Parathyroid adenoma (tissue), 2 donors: ENCODE data around the gene INAVA.

ENCODE experiments used
- H2AFZ ChIP-seq: fragments of 300-600 bp; sonication (generic); one replicate; pipeline ENCODE4 v1.7.0; 2017; ENCODE audit warnings: antibody characterized with exemption, mild to moderate bottlenecking
- H3K27ac ChIP-seq: fragments of 300-600 bp; sonication (generic); one replicate; pipeline ENCODE4 v1.7.0; 2017
- H3K27me3 ChIP-seq: fragments of 300-600 bp; sonication (generic); one replicate; pipeline ENCODE4 v1.7.0; 2017; ENCODE audit warnings: low read length; ENCODE audit not compliant: control insufficient read depth, insufficient read depth
- H3K36me3 ChIP-seq: fragments of 300-600 bp; sonication (generic); one replicate; pipeline ENCODE4 v1.7.0; 2017; ENCODE audit warnings: low read length; ENCODE audit not compliant: control insufficient read depth, insufficient read depth
- H3K4me1 ChIP-seq: fragments of 300-600 bp; sonication (generic); one replicate; pipeline ENCODE4 v1.7.0; 2017; ENCODE audit warnings: control low read depth
- H3K4me2 ChIP-seq: fragments of 300-600 bp; sonication (generic); one replicate; pipeline ENCODE4 v1.7.0; 2017; ENCODE audit warnings: low read length
- H3K4me3 ChIP-seq: fragments of 300-600 bp; sonication (generic); one replicate; pipeline ENCODE4 v1.7.0; 2017; ENCODE audit warnings: low read depth, low read length
- H3K79me2 ChIP-seq: fragments of 300-600 bp; sonication (generic); one replicate; pipeline ENCODE4 v1.7.0; 2017; ENCODE audit warnings: control low read depth
- H3K9ac ChIP-seq: fragments of 300-600 bp; sonication (generic); one replicate; pipeline ENCODE4 v1.7.0; 2017; ENCODE audit warnings: mild to moderate bottlenecking
- H3K9me3 ChIP-seq: fragments of 300-600 bp; sonication (generic); one replicate; pipeline ENCODE4 v1.7.0; 2017; ENCODE audit warnings: low read length; ENCODE audit not compliant: control insufficient read depth
- TF ChIP-seq, protein P1 (sequence below): fragments of 300-600 bp; sonication (generic); IDR thresholded peaks from one replicate; pipeline ENCODE4 v1.7.0; 2017; ENCODE audit warnings: antibody characterized with exemption, mild to moderate bottlenecking
- donor health status: primary hyperparathyroidism.

INAVA gene

DNA sequence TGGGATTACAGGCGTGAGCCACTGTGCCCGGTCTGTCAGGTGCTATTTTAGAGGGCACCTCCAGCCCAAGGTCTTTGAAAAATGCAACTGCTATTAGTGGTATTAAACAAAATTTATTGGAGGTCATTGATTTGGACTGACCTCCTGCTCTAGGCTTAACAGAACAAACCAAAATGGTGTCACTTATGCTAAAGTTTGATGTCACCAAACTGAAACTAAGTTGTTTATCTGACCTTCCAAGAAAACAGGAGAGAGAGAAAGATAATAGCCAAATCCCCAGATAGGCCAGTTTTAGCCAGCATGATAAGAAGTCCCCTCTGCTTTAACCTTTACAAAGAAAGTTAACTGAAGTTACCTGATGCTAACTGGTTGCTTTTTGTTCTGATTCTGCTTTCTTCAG is 8.1 kb upstream of the INAVA start:
- H3K27me3 ChIP-seq: peaks cover 3% of the 10 kb centered on the region
- no peak overlapping the region for H2AFZ ChIP-seq
- no peak overlapping the region for H3K4me3 ChIP-seq
- TF ChIP-seq, protein P1, sequence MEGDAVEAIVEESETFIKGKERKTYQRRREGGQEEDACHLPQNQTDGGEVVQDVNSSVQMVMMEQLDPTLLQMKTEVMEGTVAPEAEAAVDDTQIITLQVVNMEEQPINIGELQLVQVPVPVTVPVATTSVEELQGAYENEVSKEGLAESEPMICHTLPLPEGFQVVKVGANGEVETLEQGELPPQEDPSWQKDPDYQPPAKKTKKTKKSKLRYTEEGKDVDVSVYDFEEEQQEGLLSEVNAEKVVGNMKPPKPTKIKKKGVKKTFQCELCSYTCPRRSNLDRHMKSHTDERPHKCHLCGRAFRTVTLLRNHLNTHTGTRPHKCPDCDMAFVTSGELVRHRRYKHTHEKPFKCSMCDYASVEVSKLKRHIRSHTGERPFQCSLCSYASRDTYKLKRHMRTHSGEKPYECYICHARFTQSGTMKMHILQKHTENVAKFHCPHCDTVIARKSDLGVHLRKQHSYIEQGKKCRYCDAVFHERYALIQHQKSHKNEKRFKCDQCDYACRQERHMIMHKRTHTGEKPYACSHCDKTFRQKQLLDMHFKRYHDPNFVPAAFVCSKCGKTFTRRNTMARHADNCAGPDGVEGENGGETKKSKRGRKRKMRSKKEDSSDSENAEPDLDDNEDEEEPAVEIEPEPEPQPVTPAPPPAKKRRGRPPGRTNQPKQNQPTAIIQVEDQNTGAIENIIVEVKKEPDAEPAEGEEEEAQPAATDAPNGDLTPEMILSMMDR: no peak
- no peaks in the 10 kb centered on the region for H3K36me3 ChIP-seq
- H3K9me3 ChIP-seq: no peaks in the 10 kb centered on the region
- no peaks in the 10 kb centered on the region for H3K79me2 ChIP-seq
- no peaks in the 10 kb centered on the region for H3K4me1 ChIP-seq
- no peak overlapping the region for H3K4me2 ChIP-seq
- H3K9ac ChIP-seq: no peak overlapping the region
- no peak overlapping the region for H3K27ac ChIP-seq

DNA sequence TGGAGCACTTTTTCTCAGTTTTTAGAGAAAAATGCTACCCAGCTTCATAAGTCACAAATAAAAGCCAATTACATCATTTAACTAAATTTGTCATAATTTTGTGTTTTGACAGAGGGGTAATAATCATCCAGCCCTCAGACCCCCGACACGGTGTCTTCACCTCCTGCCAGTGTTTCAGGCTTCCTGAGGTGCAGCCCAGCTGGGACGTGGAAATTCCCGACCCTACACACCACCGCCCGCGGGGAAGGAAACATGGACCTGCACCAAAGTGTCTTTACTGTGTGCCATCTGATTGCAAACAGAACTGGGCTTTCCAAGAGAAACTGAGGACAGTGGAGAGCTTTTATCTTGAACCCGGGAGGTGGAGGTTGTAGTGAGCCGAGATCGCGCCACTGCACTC is 7.7 kb upstream of the INAVA start:
- Histone ChIP-seq H3K4me1 (no peaks in the 10 kb centered on the region), H3K4me2 (no peak overlapping the region), H3K9ac (no peak overlapping the region), H2AFZ (no peak overlapping the region), H3K79me2 (no peaks in the 10 kb centered on the region), H3K36me3 (no peaks in the 10 kb centered on the region), H3K27ac (no peak overlapping the region), H3K4me3 (no peak overlapping the region), H3K9me3 (no peaks in the 10 kb centered on the region), H3K27me3 (peaks cover 3% of the 10 kb centered on the region)
- TF ChIP-seq, protein P1: no peak

DNA sequence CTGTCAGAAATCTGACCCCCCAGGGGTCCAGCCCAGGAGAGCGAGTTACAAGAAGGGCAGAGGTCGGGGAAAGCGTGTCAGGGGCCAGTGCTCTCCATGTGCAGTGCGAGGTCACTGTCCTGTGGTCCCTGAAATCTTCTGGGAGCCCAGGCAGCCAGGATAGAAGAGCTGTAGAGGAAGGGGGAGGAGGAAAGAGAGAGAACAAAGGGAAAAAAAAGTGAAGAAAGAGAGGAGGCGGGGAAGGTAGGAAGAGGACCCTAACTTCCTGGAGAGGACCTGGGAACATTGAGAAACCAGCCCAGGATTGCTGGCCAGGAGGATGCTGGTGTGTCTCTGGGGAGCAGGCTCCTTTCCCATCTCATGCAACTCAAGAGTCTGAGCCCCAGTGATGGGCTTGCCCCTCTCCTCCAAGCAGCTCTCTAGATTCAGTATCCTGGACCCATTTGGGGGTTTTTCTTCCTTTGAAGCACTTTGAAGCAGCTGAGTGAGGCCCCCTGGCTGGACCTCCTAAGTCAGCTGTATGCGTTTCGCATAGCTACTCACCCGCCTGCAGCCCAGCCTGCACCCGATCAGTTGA is 6.8 kb upstream of the INAVA start:
- Histone ChIP-seq H3K9me3 (no peaks in the 10 kb centered on the region), H3K36me3 (no peaks in the 10 kb centered on the region), H3K4me2 (no peak overlapping the region), H3K4me1 (no peaks in the 10 kb centered on the region), H3K9ac (no peak overlapping the region), H3K79me2 (no peaks in the 10 kb centered on the region), H3K4me3 (no peak overlapping the region), H3K27ac (no peak overlapping the region), H2AFZ (no peak overlapping the region), H3K27me3 (peaks cover 3% of the 10 kb centered on the region)
- TF ChIP-seq, protein P1: no peak

DNA sequence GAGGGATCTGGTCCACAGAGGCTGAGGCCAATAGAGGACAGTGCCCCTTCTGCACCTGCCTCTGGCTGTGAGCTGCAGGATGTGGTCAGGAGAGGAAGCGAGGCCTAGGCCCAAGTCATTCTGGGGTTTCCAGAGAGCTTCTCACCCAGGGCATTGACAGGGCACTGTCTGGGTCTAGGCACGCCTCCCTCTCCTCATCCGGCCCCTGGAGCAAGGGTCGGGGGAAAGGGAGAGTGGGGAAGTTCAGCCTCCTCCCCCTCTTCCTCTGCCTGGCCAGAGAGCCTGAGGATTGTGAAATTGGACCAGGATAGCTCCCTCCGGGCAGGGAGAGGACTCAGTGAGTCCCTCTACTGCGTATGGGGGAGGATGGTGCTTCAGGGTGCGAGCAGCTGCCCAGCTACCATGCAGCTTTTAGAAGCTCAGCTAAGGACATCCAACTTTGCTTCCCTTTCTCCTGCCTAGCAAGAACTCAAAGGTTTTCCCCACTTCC is 6.3 kb upstream of the INAVA start:
- H3K79me2 ChIP-seq: no peaks in the 10 kb centered on the region
- H3K27ac ChIP-seq: no peak overlapping the region
- H3K4me1 ChIP-seq: no peaks in the 10 kb centered on the region
- H2AFZ ChIP-seq: no peak overlapping the region
- H3K27me3 ChIP-seq: peaks cover 3% of the 10 kb centered on the region
- H3K9ac ChIP-seq: no peak overlapping the region
- H3K9me3 ChIP-seq: no peaks in the 10 kb centered on the region
- TF ChIP-seq, protein P1: no peak
- no peaks in the 10 kb centered on the region for H3K36me3 ChIP-seq
- H3K4me2 ChIP-seq: no peak overlapping the region
- H3K4me3 ChIP-seq: no peak overlapping the region

DNA sequence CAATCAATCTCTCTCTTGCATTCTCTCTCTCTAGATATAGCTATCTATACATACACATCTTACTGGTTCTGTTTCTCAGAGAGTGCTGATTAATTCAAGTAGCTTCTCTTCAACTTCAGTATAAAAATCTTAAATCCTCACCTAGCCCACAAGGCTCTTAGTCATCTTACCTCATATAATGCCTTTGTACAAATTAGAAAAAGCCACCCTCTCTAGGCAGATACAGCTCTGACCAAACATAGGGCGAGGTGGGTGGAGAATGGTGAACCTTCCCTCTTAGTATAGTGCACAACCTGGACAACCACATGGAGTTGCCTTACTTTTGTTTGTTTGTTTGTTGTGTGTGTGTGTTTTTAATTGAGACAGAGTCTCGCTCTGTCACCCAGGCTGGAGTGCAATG is 5.1 kb upstream of the INAVA start:
- H3K79me2 ChIP-seq: no peaks in the 10 kb centered on the region
- H3K27me3 ChIP-seq: peaks cover 3% of the 10 kb centered on the region
- H3K27ac ChIP-seq: no peak overlapping the region

More for the DNA sequence above, 5.1 kb upstream of the INAVA start:
- no peaks in the 10 kb centered on the region for H3K36me3 ChIP-seq
- H3K4me1 ChIP-seq: no peaks in the 10 kb centered on the region
- H3K9me3 ChIP-seq: no peaks in the 10 kb centered on the region
- H2AFZ ChIP-seq: no peak overlapping the region
- H3K4me2 ChIP-seq: no peak overlapping the region
- H3K9ac ChIP-seq: no peak overlapping the region
- no peak overlapping the region for H3K4me3 ChIP-seq
- TF ChIP-seq, protein P1: no peak
